NCI-H82 treated with DMSO at 0.1 percent for 48 hours (cell line): ENCODE measurements around the gene XAGE2.

Source experiments
- DNase-seq: peaks from one replicate; lab custom pipeline; 2025; ENCODE audit not compliant: unreplicated experiment; lab: John Stamatoyannopoulos, UW

Gene XAGE2

DNA sequence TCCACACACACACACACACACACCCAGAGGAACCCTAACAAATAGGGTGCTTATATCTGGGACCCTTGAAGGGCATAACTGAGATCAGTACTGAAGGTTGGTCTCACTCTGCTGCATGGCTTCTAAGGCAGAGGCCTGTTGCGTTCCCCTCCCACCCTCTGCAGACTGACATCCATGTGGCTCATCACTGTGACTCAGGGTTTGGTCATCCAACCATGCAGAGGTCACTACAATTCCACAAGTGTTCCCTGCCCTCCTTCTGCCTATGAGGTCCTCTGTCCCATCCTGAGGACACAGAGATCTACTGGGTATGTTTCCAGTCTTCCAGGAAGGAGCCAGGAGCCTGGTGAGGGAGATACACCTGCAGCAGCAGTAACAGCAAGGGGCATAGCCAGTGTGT, 55.8 kb downstream of the XAGE2 start:
- no peak for DNase-seq
